Stimulated activated CD4-positive, alpha-beta T cell treated with anti-CD3 and anti-CD28 coated beads, Interleukin-1b, Interleukin-23, amount 100 ng/mL, for 1 hour (primary cell): ENCODE measurements around the gene SENP7.
"Not testable (repeated sequence)": the region's sequence is repeated elsewhere in the genome, so short reads cannot be mapped to it uniquely, and the experiment has no call there.

Experiments
- DNase-seq, 2 donors: peaks; one replicate each; pipeline ENCODE4 v3.0.0-alpha.2; 2020; ENCODE audit warnings: low read depth in 2 of 2

SENP7 gene

DNA sequence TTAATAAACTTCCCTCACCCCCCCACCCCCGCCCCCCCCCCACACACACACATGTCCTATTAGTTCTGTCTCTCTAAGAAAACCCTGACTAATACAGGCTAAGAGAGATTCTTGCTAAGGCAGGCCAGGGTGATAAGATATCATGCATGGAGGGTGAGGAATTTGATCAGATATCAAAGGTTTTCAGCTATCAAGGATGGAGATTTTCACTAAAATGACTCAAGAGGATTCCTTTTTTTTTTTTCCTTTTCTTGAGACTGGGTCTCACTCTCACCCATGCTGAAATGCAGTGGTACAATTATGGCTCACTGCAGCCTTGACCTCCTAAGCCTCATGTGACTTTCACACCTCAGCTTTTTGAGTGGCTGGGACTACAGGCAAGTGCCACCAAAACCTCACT is 14.9 kb upstream of the SENP7 start:
- no peak for DNase-seq

DNA sequence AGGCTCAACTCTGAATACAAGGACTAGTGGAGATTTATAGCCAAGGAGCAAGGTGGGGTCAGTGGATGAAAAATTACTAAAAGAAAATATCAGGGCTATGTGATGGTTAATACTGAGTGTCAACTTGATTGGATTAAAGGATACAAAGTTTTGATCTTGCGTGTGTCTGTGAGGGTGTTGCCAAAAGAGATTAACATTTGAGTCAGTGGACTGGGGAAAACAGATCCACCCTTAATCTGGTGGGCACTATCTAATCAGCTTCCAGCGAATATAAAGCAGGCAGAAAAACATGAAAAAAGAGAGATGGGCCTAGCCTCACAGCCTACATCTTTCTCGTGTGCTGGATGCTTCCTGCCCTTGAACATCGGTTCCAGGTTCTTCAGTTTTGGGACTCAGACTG is 14.4 kb upstream of the SENP7 start:
- no peak for DNase-seq

GRCh38 chr3:101521211-101521701 is 8.2 kb upstream of the SENP7 start:
- no peak for DNase-seq

DNA sequence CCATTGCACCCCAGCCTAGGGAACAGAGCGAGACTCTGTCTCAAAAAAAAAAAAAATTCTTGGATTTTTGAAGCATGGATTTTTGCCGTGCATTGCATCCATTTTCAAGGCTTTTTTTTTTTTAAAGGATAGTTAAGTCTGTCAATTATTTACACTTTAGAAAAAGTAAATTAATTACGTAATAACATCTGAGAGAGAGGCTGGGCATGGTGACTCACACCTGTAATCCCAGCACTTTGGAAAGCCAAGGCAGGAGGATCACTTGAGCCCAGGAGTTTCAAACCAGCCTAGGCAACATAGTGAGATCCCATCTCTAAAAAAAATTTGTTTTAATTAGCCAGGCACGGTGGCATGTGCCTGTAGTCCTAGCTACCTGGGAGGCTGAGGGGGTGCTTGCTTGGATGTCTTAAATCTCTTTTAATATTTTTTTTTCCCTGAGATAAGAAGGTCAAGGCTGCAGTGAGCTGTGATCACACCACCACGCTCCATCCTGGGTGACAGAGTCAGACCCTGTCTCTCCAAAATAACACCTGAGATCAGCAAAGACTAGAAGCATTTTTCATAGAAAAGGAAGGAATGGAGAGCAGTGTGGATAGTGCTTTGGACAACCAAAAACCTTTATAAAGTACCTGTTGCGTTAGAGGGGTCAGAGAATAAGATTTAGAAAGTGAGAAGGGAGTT is 6.8 kb upstream of the SENP7 start:
- no peak for DNase-seq

DNA sequence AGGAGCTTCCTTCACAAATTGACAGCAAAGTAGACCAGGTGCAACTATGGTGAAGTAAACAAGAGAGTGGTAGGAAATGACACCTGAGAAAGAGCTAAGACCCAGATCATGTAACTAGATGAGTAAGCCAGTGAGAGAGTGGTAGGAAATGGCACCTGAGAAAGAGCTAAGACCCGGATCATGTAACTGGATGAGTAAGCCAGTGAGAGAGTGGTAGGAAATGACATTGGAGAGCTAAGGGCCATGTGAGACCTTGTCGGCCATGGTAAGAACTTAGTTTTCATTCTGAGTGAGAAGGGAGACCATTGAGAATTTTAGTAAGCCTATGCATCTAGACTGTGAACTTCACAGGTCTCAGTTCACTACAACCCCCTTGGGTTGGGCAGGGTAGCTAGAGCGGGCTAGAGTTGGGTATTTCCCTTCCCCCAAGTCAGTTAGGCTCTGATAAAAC is 5.4 kb upstream of the SENP7 start:
- DNase-seq = no peak

DNA sequence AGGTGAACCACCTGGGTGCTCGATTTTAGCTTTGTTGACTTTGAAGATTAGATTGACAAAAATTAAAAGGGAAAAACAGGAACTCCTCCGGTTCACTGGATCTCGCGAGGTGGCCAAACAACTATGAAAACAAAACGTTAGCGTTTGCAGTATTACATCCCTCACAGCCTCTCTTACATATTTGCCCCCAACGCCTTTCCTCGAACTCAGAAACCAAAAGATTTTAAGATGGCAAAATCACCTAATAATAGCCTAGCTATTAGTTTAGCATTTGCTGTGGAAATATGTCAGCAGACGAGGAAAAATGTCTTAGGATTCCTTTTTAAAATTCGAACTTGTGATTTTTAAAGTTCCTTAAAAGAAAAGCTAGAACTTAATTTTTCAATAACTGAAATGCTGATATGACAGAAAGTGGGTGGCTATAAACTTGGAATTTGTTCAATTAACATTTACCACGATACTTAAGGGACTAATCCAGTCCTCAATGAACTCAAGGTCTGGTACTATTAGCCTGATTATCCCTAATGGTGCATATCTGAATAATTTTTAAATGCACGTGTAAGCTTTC is 491 bp upstream of the SENP7 start:
- DNase-seq = no peak

GRCh38 chr3:101512396-101512645 is 691 bp downstream of the SENP7 start:
- DNase-seq = no peak

- no peak for DNase-seq
Observed at GRCh38 chr3:101509811-101510210, 3.2 kb downstream of the SENP7 start.

- no peak for DNase-seq
Observed at GRCh38 chr3:101509281-101509680, 3.7 kb downstream of the SENP7 start.

DNA sequence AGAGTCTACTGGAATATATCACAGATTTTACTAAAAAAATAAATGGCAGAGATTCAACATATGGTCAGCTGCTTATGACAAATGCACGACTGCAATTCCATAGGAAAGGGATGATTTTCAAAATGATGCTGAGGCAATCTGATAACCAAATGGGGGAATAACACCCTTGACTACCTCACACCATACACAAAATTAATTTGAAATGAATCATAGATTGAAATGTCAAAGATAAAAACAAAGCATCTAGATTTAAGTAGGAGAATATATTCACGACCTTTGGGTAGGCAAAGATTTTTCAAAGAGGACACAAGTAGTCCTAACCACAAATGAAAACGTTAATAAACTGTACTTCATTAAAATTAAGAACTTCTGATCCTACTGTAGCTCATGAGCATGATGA is 11.2 kb downstream of the SENP7 start:
- DNase-seq = no peak

DNA sequence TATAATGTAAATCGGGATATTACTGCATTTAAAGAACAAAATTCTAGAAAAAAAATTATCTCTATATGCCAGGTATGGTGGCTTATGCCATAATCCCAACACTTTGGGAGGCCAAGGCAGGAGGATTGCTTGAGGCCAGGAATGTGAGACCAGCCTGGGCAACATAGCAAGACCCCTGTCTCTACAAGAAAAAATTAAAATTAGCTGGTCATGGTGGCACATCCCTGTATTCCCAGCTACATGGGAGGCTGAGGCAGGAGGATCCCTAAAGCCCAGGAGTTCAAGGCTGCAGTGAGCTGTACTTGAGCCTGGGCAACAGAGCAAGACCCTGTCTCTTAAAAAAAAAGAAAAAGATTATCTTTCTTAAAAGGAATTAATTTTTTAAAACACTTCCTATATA is 12.8 kb downstream of the SENP7 start:
- DNase-seq = no peak

- DNase-seq = no peak
Observed at GRCh38 chr3:101497803-101498202, 15.2 kb downstream of the SENP7 start.

DNA sequence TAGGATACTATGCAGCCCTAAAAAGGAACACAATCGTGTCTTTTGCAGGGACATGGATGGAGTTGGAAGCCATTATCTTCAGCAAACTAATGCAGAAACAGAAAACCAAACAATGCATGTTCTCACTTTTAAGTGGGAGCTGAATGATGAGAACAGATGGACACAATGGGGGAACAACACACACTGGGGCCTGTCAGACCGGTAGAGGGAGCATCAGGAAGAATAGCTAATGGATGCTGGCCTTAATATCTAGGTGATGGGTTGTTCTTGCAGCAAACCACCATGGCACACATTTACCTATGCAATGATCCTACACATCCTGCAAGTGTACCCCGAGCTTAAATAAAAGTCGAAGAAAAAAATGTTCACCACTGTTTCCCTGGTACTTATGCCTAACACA is 17.5 kb downstream of the SENP7 start:
- DNase-seq = no peak

DNA sequence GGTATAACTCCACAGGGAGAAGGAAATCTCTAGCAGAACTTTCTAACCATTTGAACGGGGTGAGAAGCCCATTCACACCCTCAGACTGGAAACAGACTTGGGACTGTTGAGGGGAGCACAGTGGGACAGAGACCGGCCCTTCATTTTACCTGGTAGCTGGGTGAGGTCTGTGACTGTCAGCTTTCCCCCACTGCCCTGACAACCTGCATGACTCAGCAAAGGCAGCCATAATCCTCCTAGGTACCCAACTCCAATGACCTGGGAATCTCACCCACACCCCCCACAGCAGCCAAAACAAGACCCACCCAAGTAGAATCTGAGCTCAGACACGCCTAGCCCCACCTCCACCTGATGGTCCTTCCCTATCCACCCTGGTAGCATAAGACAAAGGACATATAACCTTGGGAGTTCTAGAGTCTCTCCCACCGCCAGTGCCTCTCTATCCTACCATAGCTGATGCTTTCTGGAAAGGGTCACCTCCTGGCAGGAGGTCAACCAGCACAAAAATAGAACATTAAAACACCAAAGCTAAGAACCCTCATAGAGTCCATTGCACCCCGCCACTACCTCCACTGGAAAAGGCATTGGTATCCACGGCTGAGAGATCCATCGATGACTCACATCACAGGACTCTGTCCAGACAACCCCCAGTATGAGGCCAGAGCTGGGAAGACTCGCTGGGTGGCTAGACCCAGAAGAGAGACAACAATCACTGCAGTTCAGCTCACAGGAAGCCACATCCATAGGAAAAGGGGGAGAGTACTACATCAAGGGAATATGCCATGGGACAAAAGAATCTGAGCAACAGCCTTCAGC is 28.0 kb downstream of the SENP7 start:
- no peak for DNase-seq

DNA sequence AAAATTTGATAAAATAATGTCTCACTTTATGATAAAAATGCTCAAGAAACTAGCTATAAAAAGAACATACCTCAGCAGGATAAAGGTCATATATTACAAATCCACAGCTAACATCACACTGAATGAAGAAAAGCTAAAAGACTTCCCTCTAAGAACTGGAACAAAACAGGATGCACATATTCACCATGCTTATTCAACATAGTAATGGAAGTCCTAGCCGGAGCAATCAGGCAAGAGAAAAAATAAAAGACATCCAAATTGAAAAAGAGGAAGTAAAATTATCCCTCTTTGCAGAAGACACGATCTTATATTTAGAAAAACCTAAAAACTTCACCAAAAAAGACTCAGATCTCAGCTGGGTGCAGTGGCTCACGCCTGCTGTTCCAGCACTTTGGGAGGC is 34.0 kb downstream of the SENP7 start:
- DNase-seq = no peak

GRCh38 chr3:101474841-101475552 is 38.0 kb downstream of the SENP7 start:
- not testable (repeated sequence) for DNase-seq

GRCh38 chr3:101468676-101469075 is 44.3 kb downstream of the SENP7 start:
- not testable (repeated sequence) for DNase-seq

DNA sequence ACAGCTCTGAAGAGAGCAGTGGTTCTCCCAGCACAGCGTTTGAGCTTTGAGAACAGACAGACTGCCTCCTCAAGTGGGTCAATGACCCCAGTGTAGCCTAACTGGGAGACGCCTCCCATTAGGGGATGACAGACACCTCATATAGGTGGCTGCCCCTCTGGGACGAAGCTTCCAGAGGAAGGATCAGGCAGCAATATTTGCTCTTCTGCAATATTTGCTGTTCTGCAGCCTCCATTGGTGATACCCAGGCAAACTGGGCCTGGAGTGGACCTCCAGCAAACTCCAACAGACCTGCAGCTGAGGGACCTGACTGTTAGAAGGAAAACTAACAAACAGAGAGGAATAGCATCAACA is 45.7 kb downstream of the SENP7 start:
- not testable (repeated sequence) for DNase-seq

DNA sequence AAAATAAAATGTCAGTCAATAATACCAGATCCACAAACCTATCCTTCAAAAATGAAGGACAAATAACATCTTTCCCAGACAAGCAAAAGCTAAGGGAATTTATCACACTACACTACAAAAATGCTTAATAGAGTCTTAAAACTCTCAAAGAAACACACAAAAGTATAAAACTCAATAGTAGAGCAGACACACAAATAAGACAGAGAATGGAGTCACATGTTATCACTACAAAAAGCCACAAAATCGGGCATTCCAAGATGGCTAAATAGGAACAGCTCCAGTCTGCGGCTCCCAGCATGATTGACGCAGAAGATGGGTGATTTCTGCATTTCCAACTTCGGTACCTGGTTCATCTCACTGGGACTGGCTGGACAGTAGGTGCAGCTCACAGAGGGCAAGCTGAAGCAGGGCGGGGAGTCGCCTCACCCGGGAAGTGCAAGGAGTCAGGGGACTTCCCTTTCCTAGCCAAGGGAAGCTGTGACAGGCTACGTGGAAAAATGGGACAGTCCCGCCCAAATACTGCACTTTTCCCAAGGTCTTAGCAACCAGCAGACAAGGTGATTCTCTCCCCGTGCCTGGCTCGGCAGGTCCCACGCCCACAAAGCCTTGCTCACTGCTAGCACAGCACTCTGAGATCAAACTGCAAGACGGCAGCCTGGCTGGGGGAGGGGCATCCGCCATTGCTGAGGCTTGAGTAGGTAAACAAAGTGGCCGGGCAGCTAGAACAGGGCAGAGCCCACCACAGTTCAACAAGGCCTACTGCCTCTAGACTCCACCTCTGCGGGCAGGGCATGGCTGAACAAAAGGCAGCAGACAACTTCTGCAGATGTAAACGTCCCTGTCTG is 46.3 kb downstream of the SENP7 start:
- no peak for DNase-seq

DNA sequence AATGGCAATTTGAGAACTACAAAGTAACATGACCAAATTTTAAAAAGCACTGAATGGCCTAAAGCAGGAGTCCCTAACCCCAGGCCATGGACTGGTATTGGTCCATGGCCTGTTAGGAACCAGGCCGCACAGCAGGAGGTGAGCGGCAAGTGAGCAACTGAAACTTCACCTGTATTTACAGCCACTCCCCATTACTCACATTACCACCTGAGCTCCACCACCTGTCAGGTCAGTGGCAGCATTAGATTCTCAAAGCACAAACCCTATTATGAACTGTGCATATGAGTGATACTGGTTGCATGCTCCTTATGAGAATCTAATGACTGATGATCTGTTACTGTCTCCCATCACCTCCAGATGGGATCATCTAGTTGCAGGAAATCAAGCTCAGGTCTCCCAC is 48.8 kb downstream of the SENP7 start:
- DNase-seq = no peak

GRCh38 chr3:101461451-101461850 is 51.6 kb downstream of the SENP7 start:
- DNase-seq = no peak

DNA sequence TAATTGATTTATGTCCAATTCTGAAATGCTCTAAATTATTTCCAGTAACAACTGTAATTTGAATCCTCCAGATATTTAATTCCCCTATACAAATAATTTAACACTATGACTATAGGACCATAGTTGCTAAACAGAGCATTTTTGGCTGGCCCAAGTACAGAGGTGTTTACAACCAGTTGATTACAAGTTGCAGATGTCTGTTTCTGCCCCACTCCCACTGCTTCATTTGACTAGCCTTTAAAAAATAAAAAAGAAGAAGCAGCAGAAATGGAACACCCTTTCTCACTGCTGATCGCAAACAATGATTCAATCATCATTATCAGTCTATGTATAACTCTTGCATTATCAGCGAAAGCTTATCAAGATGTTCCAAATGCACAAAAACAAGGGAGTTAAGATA is 54.6 kb downstream of the SENP7 start:
- no peak for DNase-seq
